Measurements from ENCODE around the gene ARHGAP24. TPM values are rescaled to one million over a fixed set of nuclear protein-coding genes. Genes with fewer than 3 reads are reported as not detected.

Gene ARHGAP24
- polyA plus RNA-seq, 1 of the 3 experiments (the other 2 are of a cell fraction), result 1.4 TPM

- TF ChIP-seq PBX3 (IDR thresholded peaks at IDR 0.05), result no peak
- TF ChIP-seq SIN3A (IDR thresholded peaks at IDR 0.05; ENCODE audit: borderline replicate concordance, low read depth, low read length), result no peak
These were observed 318.3 kb downstream of the ARHGAP24 start (continued) for GRCh38 chr4:85793233-85793585.

- H3K27me3 ChIP-seq (ENCODE audit: insufficient read depth), result no peaks in the 10 kb centered on the region
- TF ChIP-seq TAF1 (IDR thresholded peaks at IDR 0.05; ENCODE audit: borderline replicate concordance, low read depth, low read length) (no peak), EP300 (IDR thresholded peaks at IDR 0.05; ENCODE audit: borderline replicate concordance in 1 of 2, low read depth in 1 of 2, low read length in 1 of 2) (no peak), USF2 (IDR thresholded peaks at IDR 0.05; ENCODE audit: borderline replicate concordance, low read depth, low read length) (no peak), TEAD4 (IDR thresholded peaks at IDR 0.05; ENCODE audit: borderline replicate concordance, insufficient read depth) (no peak), GATA2 (CRISPR knock-in tag; IDR thresholded peaks at IDR 0.05) (no peak), YY1 (IDR thresholded peaks at IDR 0.05; ENCODE audit: low read depth) (no peak)
- H3K9me3 ChIP-seq, result no peaks in the 10 kb centered on the region
- no peak overlapping the region for H2AFZ ChIP-seq (ENCODE audit: low read depth)
- CTCF ChIA-PET, result interaction anchor here (0.8 to 5.7 kb wide), 27 partner anchors 8 to 714 kb away, joined by 3 to 159 read pairs (median 9); no protein-coding TSS in a partner anchor
- H3F3A ChIP-seq (replicated peaks; ENCODE audit: insufficient read depth), result peaks cover 14% of the 10 kb centered on the region
- 85% methylated on average over 2 of the region's 2 CpGs for WGBS (ENCODE audit: low lambda C conversion rate)
- H3K27ac ChIP-seq (ENCODE audit: low read depth in 2 of 2, low read length in 1 of 2), result no peak overlapping the region
- DNase-seq, result no peak
- POLR2A ChIA-PET, result no interaction called here
- no peaks in the 10 kb centered on the region; the same call in 1 of the 2 replicates for H3K79me2 ChIP-seq (ENCODE audit: insufficient read depth)
- H3K36me3 ChIP-seq (replicated peaks in 1 of 2; ENCODE audit: control insufficient read depth in 1 of 2, insufficient read depth in 2 of 2, low read length in 1 of 2), result peaks cover 0 to 2% of the 10 kb centered on the region in 2 experiments
- H3K9me2 ChIP-seq, result no peaks in the 10 kb centered on the region
- no peak overlapping the region for H3K9ac ChIP-seq
- H4K20me1 ChIP-seq (ENCODE audit: insufficient read depth), result no peaks in the 10 kb centered on the region
- H3K4me1 ChIP-seq (ENCODE audit: control insufficient read depth in 1 of 2, insufficient read depth in 2 of 2, low read depth in 1 of 2, low read length in 1 of 2), result peaks cover 0 to 9% of the 10 kb centered on the region in 2 experiments; a peak in 1 of 4 replicates
- H3K4me3 ChIP-seq (ENCODE audit: low read depth in 2 of 2, low read length in 1 of 2), result no peak overlapping the region
- no peak overlapping the region for H3K4me2 ChIP-seq
These were observed 323.2 kb downstream of the ARHGAP24 start for GRCh38 chr4:85798012-85798770.

GRCh38 chr4:85803856-85804255 is 328.9 kb downstream of the ARHGAP24 start:
- H3F3A ChIP-seq (replicated peaks; ENCODE audit: insufficient read depth), result no peaks in the 10 kb centered on the region
- WGBS (ENCODE audit: low lambda C conversion rate), result 66% methylated on average over 4 of the region's 4 CpGs
- CTCF ChIA-PET, result interaction anchor here (1.2 to 1.6 kb wide), 3 partner anchors 56 to 165 kb away, joined by 3 to 4 read pairs (median 4); no protein-coding TSS in a partner anchor
- no peak overlapping the region for H3K27ac ChIP-seq (ENCODE audit: low read depth in 2 of 2, low read length in 1 of 2)
- H4K20me1 ChIP-seq (ENCODE audit: insufficient read depth), result no peaks in the 10 kb centered on the region
- no peaks in the 10 kb centered on the region for H3K4me1 ChIP-seq (ENCODE audit: control insufficient read depth in 1 of 2, insufficient read depth in 2 of 2, low read depth in 1 of 2, low read length in 1 of 2)
- no peak for DNase-seq
- POLR2A ChIA-PET, result no interaction called here
- H3K9me2 ChIP-seq, result no peaks in the 10 kb centered on the region
- no peaks in the 10 kb centered on the region for H3K36me3 ChIP-seq (replicated peaks in 1 of 2; ENCODE audit: control insufficient read depth in 1 of 2, insufficient read depth in 2 of 2, low read length in 1 of 2)
- H3K4me2 ChIP-seq, result no peak overlapping the region
- H3K79me2 ChIP-seq (ENCODE audit: insufficient read depth), result no peaks in the 10 kb centered on the region; the same call in 1 of the 2 replicates
- no peaks in the 10 kb centered on the region for H3K9me3 ChIP-seq
- no peak for TF ChIP-seq SIN3A (IDR thresholded peaks at IDR 0.05; ENCODE audit: borderline replicate concordance, low read depth, low read length)
- TF ChIP-seq MAX (IDR thresholded peaks at IDR 0.05; ENCODE audit: low read depth), result no peak
- TF ChIP-seq FOXM1 (IDR thresholded peaks at IDR 0.05; ENCODE audit: low read depth), result no peak
- no peak overlapping the region for H2AFZ ChIP-seq (ENCODE audit: low read depth)
- no peaks in the 10 kb centered on the region for H3K27me3 ChIP-seq (ENCODE audit: insufficient read depth)
- H3K9ac ChIP-seq, result no peak overlapping the region
- H3K4me3 ChIP-seq (ENCODE audit: low read depth in 2 of 2, low read length in 1 of 2), result no peak overlapping the region

All from SK-N-SH (cell line).